ENCODE data around the gene PILRB. TPM values are rescaled to one million over a fixed set of nuclear protein-coding genes. Genes with fewer than 3 reads are reported as not detected.
A peak's percentile ranks its signal among the peaks of the same experiment; 100 is the strongest.
"Not testable (repeated sequence)": the region's sequence is repeated elsewhere in the genome, so short reads cannot be mapped to it uniquely, and the experiment has no call there.

The PILRB gene
- total and polyA plus RNA-seq, 12 donors: 8.7 to 403 (median 31.3) TPM

GRCh38 chr7:100349757-100350156 lies 8.2 kb upstream of the PILRB start:
- peaks cover 0 to 82% of the 10 kb centered on the region in 2 donors for H3K36me3 ChIP-seq (replicated peaks in 1 of 2)
- TF ChIP-seq CTCF (IDR thresholded peaks at IDR 0.05) (no peak), POLR2A (IDR thresholded peaks at IDR 0.05) (no peak)
- intact Hi-C loops (cut with DNase I): loop anchor here in 1 of 2 donors (10.0 kb wide), 1 partner anchor 65 kb away; no protein-coding TSS in a partner anchor

GRCh38 chr7:100351657-100352058 lies 6.3 kb upstream of the PILRB start:
- intact Hi-C loops (cut with DNase I): loop anchor here in 1 of 2 donors (10.0 kb wide), 1 partner anchor 63 kb away; no protein-coding TSS in a partner anchor
- peaks cover 0 to 91% of the 10 kb centered on the region in 2 donors for H3K36me3 ChIP-seq (replicated peaks in 1 of 2)

More at GRCh38 chr7:100349757-100350156, 8.2 kb upstream of the PILRB start:
- WGBS, 4 donors: 92 to 98% (median 93%) methylated on average over 6 of the region's 6 CpGs
- Histone ChIP-seq H3K4me3 (no peak overlapping the region), H3K27ac (no peak overlapping the region), H3K4me1 (replicated peaks in 1 of 2) (peaks cover 2 to 3% of the 10 kb centered on the region in 2 donors), H3K27me3 (no peaks in the 10 kb centered on the region), H3K9me3 (replicated peaks in 1 of 3) (no peaks in the 10 kb centered on the region)
- no peak for DNase-seq

GRCh38 chr7:100352230-100352781 lies 5.6 kb upstream of the PILRB start:
- not testable (repeated sequence) for H3K4me3 ChIP-seq

More at GRCh38 chr7:100351657-100352058, 6.3 kb upstream of the PILRB start:
- Histone ChIP-seq H3K4me1 (replicated peaks in 1 of 2) (no peaks in the 10 kb centered on the region), H3K4me3 (no peak overlapping the region), H3K27me3 (no peaks in the 10 kb centered on the region), H3K27ac (no peak overlapping the region), H3K9me3 (replicated peaks in 1 of 3) (no peaks in the 10 kb centered on the region)
- TF ChIP-seq POLR2A (IDR thresholded peaks at IDR 0.05): no peak
- TF ChIP-seq CTCF (IDR thresholded peaks at IDR 0.05): no peak
- DNase-seq: peak in 1 of 7 donors; percentile 49
- WGBS, 4 donors: 76 to 95% (median 89%) methylated on average over 5 to 6 of the region's 6 CpGs

GRCh38 chr7:100352984-100353684 lies 4.8 kb upstream of the PILRB start:
- Histone ChIP-seq H3K9me3 (replicated peaks in 1 of 3) (no peaks in the 10 kb centered on the region), H3K36me3 (replicated peaks in 1 of 2) (peaks cover 0 to 89% of the 10 kb centered on the region in 2 donors), H3K27ac (no peak overlapping the region), H3K4me1 (replicated peaks in 1 of 2) (no peaks in the 10 kb centered on the region), H3K27me3 (no peaks in the 10 kb centered on the region), H3K4me3 (no peak overlapping the region)
- intact Hi-C loops (cut with DNase I): loop anchor here in 1 of 2 donors (10.0 kb wide), 1 partner anchor 62 kb away; no protein-coding TSS in a partner anchor
- TF ChIP-seq POLR2A (IDR thresholded peaks at IDR 0.05) (no peak), CTCF (IDR thresholded peaks at IDR 0.05) (no peak)
- WGBS, 4 donors: 86 to 91% (median 87%) methylated on average over 6 to 16 of the region's 16 CpGs
- peak in 1 of 7 donors; percentile 45 for DNase-seq

More at GRCh38 chr7:100352230-100352781, 5.6 kb upstream of the PILRB start:
- 83 to 88% (median 87%) methylated on average over 5 to 18 of the region's 18 CpGs for WGBS, 4 donors
- not testable (repeated sequence) for H3K27ac ChIP-seq; H3K9me3 ChIP-seq (replicated peaks in 1 of 3); H3K4me1 ChIP-seq (replicated peaks in 1 of 2); H3K27me3 ChIP-seq
- DNase-seq: peak in 2 of 7 donors; percentile 13 to 40
- intact Hi-C loops (cut with DNase I): loop anchor here in 1 of 2 donors (10.0 kb wide), 1 partner anchor 62 kb away; no protein-coding TSS in a partner anchor
- H3K36me3 ChIP-seq (replicated peaks in 1 of 2): peaks cover 0 to 91% of the 10 kb centered on the region in 2 donors

Data from adrenal gland (tissue), 12 donors.